Stimulated activated CD8-positive, alpha-beta memory T cell treated with anti-CD3 and anti-CD28 coated beads, Interleukin-2, amount 100 ng/mL, for 48 hours (primary cell): ENCODE data around the gene CXXC1.
"Not testable (repeated sequence)": the region's sequence is repeated elsewhere in the genome, so short reads cannot be mapped to it uniquely, and the experiment has no call there.

ENCODE experiments used
- DNase-seq, 2 donors: peaks; one replicate each; pipeline ENCODE4 v3.0.0-alpha.2; 2020; ENCODE audit warnings: low read depth in 2 of 2

Gene CXXC1

DNA sequence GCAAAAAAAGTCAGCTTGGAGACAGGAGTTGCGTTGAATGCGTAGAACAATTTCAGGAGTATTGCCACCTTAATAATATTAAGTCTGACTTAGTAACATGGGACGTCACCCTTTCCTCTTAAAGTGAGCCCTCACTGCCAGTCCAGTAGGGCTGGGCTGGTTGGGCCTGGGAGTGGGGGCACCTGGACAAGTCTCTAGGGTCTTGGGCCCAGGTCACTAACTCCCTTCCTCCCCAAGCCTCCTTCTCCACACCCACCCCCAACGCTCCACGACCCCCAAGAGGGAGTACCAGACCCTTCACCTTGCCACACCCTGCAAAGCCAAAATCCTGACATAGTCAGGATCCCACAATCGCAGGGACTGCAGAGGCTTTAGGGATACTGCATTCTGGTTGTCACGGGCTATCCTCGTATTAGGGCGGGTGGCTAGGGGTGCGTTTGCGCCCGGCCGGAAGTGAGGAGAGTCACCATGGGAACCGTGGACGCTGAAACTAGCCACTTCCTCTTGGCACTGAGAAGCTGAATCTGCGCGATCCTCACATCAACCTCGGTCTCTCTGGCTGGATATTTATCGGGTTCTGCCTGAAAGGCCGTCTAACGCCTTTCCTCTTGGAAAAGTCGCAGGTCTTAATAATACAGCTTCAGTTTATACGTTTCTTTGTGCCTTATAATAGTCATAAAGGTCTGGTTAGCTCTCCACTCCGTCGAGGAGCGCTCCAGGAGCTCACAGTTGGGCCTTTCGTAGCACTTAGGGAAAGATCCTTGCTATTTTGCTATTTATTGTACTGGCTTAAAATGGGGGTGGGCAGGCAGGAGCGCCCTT lies 10.3 kb upstream of the CXXC1 start:
- DNase-seq: peak; percentile 54 to 63

DNA sequence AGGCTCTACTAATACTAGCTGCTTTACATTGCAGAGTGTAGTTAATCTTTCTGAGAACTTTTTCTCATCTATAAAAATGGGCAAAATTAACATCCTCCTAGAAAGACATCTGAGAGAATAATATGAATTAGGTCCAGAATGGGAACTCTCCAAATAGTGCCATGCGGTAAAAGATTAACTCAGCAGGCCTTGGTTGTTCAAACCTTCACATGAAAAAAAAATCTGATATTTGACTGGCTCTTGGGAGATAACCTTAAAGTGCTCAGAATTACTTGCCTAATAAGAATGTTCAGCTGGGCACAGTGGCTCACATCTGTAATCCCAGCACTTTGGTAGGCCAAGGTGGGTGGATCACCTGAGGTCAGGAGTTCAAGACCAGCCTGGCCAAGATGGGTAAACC lies 5.5 kb upstream of the CXXC1 start:
- DNase-seq: no peak

DNA sequence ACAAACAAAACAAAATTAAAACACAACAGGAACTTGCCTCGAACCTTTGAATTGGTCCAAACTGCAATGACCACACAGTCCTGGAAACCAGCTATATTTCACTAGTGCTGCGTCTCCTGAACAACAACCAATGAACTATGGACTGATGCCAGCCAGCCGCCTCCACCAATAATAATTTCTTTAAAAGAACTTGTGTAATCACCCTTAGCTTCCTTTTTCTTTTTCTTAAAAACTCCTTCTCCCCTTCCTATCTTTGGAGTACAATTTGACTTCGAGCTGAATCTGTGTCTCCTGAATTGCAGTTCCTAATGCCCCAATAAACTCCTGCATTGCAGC lies 1.6 kb upstream of the CXXC1 start:
- no peak for DNase-seq

DNA sequence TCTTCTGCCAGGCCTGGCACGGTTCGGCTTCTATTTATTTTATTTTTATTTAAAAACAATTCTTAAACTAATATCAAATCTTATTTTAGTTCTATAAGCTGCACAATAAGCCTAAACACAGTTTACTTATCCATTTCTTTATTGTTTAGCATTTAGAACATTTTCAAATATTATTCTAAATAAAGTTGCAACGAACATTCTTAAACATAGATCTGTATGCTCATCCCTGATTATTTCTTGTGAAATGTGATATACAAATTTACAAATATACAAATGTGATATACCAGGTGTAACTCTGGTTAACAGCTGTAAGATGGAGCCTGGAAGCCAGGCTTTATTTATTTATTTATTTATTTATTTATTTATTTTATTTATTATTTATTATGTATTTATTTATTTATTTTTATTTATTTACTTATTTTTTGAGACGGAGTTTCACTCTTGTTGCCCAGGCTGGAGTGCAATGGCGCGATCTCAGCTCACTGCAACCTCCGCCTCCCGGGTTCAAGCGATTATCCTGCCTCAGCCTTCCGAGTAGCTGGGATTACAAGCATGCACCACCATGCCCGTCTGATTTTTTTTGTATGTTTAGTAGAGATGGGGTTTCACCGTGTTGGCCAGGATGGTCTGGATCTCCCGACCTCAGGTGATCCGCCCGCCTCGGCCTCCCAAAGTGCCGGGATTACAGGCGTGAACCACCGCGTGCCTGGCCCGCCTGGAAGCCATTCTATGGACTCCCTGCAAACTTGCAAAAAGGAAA lies 1.0 kb upstream of the CXXC1 start:
- not testable (repeated sequence) for DNase-seq

DNA sequence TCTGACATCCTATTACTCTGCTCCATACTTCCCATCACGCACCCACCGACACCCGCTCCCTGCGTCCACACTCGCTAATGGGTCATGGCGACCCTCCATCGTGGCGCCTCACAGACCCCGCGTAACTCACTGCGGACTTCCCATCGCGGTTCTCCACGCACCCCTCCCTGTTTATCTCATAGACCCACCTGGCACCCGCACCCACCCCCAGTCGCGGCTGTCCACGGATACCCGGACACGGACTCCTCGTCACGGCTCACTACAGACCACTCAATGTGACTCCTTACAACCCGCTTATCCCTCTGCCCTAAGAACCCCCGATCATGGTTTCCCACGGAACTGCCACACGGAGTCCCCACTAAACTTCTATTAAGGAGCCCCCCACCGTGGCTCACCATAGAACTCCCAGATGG lies 458 bp downstream of the CXXC1 start:
- DNase-seq: no peak

DNA sequence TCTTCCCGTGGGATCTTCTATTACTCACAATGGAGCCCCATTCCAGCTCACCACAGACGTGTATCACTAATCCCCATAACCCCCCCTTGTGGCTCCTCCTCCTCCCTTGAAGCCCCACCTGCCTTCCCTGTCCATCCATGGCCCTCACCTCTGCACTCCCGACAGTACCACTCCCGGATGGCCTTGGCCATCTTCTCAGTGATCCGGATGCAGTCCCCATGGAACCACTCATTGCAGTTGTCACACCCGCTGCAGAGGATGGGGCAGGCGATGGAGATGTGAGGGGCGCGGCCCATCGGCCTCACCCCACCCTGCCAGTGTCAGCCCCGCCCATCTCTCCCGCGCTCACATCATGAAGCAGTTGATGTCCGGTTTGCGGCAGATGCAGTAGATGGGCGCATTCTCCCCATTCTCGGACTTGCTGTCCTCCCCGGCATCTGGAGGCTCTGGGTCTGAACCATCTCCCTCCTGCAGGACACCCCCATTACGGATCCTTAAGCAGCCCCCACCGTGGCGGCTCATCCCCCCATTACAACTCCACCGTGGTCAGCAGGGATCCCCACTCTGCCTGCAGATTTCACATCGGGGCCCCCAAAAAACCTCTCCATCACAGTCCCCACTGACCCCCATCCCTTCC lies 983 bp downstream of the CXXC1 start:
- peak in 1 of 2 donors; percentile 37 for DNase-seq

DNA sequence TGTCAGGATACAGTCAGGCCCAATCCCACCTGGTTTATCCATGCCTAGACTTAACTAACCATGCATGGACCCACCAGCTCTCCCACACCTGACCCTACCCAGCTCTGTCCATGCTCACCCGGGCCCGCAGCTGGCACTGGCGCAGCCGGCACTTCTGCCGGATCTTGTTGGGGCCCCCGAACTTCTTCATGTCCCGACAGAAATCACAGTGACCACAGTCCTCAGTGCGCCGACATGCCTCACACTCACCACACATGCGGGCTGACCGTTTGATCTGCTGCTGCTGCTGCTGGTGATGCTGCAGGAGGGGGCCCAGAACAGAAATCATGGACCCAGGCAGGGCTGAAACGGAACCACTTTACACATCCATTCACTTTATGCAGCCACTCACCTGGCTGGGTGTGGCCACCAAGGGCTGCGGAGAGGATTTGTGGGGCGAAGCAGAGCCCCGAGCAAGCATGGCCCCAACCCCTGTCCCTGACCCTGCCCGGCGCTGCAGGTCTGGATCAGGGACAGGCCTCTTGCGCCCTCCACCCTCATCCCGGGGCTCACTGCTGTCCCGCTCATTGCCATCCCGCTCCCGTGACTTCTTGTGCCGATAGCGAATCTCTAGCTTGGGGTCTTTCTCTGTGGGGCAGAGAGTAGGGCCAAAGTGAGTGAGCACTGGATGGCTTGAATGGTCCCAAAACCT lies 1.7 kb downstream of the CXXC1 start:
- no peak for DNase-seq

DNA sequence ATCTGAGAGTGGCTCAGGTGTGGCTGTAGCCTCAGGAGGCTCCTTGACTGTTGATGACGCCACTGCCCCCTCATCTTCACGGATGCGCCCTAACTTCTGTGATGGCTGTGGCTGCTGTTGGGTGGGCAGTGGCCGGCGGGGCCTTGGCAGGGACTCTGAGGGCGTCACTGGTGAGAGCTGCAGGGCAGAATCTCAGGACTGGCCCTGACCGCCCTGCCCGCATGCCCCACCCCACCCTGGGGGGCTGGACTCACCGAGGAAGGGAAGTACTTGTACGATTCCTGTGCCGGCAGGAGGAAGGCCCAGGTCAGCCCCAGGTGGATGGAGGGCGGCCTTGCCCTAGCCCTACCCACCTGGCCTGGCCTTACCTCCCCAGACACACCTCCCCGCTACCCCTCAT lies 2.4 kb downstream of the CXXC1 start:
- DNase-seq: no peak

DNA sequence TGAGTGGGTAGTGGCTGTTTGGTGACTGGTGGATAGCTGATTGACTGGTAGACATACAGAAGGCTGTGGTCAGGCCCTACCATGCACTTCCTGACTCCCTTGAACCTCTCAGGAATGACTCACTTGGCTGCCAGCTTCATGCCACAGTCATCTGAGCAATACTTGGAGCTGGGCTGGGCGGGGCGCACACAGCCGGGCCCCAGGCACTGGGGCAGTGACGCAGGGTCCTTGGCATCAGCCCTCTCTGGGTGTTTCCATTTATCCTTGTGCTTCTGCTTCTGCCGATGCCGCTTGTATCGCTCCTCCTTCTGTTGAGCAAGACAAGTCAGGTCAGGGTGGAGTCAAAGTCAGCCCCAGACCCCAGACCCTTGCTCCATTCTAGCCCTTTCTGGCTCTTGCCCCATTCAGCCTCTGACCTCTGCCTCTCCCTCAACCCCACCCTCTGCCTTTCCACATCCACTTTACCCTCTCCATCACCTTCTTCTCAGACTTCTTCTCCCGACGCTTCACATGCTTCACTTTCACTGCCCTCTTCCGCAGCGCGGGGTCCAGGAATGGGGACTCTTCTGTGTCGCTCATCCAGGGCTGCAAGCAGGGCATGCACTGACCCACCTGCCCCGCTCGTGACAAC lies 3.1 kb downstream of the CXXC1 start:
- DNase-seq: no peak

DNA sequence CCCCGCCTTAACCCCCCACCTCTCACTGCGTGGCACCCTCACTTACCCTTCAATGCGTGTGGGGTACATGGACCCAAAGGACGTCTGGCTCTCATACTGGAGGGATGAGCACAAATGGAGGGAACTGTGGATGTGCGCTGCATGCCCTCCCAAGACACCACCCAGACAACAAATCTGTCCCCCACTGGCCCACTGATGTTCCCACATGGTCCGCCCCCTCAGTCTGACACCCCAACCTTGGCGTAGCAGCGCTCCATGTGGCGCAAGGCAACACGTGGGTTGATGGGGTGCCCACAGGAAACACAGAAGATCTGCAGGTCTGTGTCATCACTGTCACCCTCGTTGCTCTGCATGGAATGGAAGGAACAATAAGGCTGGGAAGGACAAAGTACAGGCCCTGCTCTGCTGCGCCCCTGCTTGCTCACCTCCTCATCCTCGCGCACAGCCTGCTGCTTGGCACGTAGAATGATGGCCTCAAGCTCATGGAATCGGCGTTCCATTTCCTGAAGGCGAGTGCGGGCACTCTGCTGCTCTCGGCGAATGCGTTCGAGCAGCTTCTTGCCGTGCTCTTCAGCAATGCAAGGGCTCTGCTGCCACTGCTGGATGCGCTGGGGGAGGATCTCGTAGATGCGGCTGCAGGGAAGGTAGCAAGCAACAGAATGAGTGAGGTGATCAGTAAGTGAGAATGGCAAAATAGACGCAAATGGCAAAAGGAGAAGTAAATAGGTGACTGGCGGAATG lies 3.9 kb downstream of the CXXC1 start:
- no peak for DNase-seq

DNA sequence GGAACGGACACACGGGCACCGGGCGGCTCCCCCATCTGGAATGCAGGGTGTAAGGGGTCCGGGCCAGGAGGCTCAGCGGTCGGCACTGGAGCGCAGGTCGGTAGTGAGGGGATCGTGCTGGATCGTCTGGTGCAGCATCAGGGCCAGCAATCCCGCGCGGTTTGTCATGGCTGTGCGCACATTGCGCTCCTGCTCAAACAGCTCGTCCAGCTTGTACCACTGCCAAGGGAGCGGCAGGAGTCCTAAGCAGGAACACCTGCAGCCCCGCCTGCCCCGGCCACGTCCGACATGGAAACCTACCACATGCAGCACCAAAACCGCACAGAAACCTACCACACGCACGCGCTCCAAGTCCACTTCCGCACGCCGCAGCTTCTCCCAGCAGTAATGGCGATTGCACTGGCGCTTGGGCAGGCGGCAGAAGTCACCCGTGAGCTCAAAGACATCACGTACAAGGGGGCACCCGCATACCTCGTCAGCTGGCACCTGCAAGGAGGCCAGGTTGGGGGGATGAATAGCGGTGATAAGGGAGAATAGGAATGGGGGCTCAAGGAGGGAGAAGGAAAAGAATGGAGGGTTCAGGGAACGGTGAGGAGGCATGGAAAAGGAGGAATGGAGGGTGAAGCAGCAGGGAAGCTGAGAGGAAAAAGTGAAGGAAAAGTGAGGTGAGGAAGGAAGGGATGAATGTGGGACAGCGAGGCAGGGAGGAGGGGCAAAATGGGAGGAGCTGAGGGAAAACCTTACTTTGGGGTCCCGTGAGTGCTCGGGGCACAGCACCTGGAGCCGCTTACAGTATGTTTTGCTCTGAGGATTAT lies 4.8 kb downstream of the CXXC1 start:
- DNase-seq: no peak

DNA sequence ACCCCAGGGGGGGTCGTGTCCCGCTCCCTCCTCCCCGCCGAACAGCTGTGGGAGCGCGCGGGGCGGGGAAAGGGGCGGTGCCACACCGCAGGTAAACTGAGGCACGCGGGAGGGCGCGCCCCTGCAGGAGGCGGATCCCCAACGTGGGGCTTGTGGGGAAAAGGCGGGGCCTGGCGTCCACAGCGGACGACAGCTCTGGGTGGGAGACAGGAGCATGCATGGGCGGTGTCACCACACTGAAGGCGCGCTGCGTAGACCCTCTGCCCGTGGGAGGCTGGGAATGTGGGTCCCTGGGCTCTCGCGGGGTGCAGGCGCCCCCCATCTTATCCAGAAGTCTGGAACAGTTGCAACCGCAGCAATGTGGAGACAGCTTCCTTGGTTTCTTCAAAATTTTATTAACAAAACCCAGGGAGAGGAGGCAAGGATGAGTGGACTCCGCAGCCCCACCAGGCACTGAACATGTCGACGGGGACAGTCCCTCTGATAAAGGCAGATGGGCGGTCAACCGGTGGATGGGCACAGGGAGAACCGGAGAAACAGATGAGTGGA lies 5.4 kb downstream of the CXXC1 start:
- no peak for DNase-seq

DNA sequence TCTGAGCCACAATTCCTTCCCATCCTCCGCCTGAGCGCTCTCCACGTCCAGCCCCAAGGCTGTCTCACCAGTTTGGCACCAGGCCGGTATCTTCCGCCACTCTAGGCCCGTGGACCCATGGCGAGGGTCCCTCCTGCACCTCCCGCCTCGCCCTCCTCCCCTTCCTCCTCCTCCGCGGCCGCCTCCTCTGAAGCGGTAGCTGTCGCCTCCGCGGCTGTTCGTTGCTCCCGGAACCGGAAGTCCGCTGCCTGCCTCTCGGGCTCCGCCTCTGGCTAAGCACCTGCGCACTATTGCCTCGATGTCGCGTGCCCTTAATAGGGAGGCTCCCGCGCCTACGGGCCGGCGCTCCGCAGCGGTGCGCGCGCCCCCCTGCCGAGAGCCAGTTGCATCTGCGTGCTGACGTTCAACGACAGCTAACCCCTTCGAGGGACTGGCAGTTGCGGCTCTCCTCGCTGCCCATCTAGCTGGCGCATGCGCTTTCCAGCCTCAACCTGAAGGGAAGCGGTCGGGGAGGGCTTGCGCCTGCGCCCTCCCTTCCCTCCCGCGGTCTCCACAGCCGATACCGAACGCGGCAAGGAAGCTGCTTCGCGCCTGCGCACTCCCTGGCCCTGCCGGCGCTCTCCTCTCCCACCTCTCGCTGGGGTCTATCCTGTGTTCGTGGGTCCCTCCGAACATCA lies 6.1 kb downstream of the CXXC1 start, which contains the start of gene MBD1:
Gene MBD1 (minus strand): TSS at position 229 of the 677 bp plus-strand sequence. CDS start 1,531 bp downstream, outside the sequence.
- peak; percentile 92 for DNase-seq

DNA sequence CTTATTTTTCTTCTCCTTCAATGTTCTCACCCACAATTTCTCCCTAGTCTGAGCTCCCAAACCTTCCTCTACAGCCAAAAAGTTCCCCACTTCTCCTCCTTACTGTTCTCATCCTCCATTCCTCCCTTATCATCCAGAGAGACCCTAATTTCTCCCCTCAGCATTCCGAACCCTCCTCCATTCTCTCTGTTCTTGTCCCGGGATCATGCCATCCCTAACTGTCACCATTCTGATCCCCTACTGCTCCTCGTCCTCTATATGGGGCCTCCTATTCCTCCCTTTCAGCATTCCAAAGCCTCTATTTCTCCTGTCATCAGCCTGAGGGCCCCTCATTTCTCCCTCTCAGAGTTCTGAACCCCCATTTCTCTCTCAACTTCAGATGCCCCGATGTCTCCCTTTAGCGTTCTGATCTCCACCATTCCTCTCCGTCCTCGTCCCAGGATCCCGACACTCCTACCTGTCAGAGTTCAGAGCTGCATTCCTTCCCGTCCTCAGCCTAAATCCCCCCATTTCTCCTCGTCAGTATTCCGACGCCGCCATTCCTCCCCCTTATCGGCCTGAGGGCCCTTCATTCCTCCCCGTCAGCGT lies 6.7 kb downstream of the CXXC1 start:
- no peak for DNase-seq

DNA sequence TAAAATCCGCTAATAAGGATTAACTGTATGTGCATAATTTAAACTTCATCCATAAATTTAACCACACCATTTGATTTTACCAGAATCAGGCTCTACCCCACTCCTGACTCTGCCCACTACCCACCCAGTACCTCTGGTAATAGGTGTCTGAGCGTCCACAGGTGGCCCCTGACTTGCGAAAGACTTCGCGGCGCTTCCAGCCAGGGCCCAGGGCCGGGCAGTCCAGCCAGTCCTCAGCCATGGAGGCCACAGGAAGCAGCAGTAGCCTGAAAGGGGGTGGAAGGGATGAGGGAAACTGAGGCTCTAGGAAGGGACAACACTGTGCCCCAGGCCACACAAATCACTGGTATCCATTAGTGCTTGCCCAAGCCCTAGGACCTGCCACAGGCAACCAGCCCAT lies 7.7 kb downstream of the CXXC1 start:
- no peak for DNase-seq

DNA sequence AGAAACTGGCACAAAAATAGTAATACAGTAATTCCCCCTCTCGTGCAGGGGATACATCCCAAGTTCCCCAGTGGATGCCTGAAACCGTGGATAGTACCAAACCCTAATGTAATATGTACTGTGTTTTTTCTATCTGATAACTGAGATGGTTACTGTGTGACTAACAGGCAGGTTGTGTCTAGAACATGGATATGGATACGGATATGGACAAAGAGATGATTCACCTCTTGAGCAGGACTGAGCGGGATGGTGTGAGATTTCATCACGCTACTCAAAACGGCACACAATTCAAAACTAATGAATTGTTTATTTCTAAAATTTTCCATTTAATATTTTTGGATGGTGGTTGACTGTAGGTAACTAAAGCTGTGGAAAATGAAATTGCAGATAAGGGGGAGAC lies 9.6 kb downstream of the CXXC1 start:
- DNase-seq: no peak

DNA sequence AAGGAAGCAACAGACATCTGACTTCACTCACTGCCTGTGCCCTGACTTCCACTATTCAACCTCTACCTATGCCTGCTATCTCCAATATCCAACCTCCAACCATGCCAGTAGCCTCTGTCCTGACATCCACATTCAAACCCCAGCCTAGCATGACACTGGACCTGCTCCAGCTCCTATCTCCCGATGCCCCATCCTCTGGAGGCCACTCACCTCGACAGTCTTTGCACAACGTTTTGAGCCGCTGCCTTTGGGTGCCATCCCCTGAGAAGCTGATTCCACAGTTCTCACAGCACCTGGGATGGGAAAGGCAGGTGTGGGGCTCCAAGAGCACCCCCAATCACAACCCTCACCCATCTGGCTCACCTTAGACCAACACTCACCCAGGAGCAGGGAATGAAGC lies 11.0 kb downstream of the CXXC1 start:
- DNase-seq: no peak

DNA sequence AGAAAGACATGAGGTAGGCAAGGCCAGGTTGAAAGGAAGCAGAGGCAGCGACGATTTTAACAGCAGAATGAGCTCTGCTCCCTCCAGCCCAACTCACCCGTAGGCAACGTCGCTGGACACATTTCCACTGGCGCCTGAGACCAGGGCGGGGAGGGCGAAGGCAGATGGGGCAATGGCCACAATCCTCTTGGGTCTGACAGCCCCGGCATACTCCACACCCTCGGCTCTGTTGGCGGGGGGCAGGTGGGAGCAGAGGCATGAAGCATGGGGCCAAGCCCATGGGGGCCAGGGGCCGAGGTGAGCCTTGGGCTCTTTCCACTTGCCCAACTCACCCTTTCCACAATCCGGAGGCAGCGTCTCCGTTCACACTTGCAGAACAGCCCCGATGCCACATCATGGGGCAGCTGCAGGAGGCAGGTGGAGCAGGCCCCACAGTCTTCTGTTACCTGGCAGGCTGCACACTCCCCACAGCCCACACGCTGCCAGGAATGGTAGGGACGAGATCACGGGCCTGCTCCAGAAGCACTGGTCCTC lies 11.9 kb downstream of the CXXC1 start:
- no peak for DNase-seq

DNA sequence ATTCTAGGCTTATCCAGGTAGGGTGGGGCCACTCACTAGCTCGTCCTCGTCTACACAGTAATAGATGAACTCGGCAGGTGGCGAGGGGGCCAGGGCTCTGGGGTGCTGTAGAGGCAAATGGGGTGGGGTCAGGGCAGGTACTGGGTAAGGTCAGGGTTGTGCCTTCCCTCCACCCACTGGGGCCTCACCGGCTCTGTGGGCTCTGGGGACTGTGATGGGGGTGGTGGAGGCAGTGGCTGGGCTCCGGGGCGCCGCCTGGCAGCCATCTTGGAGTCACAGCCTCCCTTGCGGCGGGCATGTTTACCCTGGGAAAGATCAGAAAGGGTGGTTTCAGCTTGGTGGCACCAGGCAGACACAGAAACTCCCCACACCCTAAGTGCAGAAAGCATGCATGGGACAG lies 12.6 kb downstream of the CXXC1 start:
- no peak for DNase-seq
